Measurements from ENCODE around the gene DLEC1.
"Not testable (repeated sequence)": the region's sequence is repeated elsewhere in the genome, so short reads cannot be mapped to it uniquely, and the experiment has no call there.

The DLEC1 gene

GRCh38 chr3:38157117-38157516 lies 118.1 kb downstream of the DLEC1 start:
- Mint-ChIP-seq H3K27ac (no peak overlapping the region), H3K36me3 (ENCODE audit: low read depth) (no peaks in the 10 kb centered on the region), H3K27me3 (ENCODE audit: low read depth) (no peaks in the 10 kb centered on the region), H3K9me3 (no peaks in the 10 kb centered on the region), H3K4me3 (no peak overlapping the region), H3K4me1 (no peaks in the 10 kb centered on the region)
- no peak for TF ChIP-seq CTCF (IDR thresholded peaks at IDR 0.05; ENCODE audit: unreplicated experiment in 3 of 3)

- Mint-ChIP-seq H3K9me3 (no peaks in the 10 kb centered on the region), H3K27ac (no peak overlapping the region), H3K4me3 (no peak overlapping the region), H3K36me3 (ENCODE audit: low read depth) (no peaks in the 10 kb centered on the region), H3K4me1 (no peaks in the 10 kb centered on the region), H3K27me3 (ENCODE audit: low read depth) (no peaks in the 10 kb centered on the region)
- TF ChIP-seq CTCF (IDR thresholded peaks at IDR 0.05; ENCODE audit: unreplicated experiment in 3 of 3) = no peak
Measured at GRCh38 chr3:38157595-38157994, 118.6 kb downstream of the DLEC1 start.

GRCh38 chr3:38158472-38158871 lies 119.5 kb downstream of the DLEC1 start:
- Mint-ChIP-seq H3K27me3 (ENCODE audit: low read depth) (no peaks in the 10 kb centered on the region), H3K9me3 (no peaks in the 10 kb centered on the region), H3K36me3 (ENCODE audit: low read depth) (no peaks in the 10 kb centered on the region), H3K4me1 (no peaks in the 10 kb centered on the region), H3K4me3 (no peak overlapping the region), H3K27ac (no peak overlapping the region)
- no peak for TF ChIP-seq CTCF (IDR thresholded peaks at IDR 0.05; ENCODE audit: unreplicated experiment in 3 of 3)

- H3K4me1 Mint-ChIP-seq; H3K9me3 Mint-ChIP-seq; H3K36me3 Mint-ChIP-seq (ENCODE audit: low read depth); H3K27me3 Mint-ChIP-seq (ENCODE audit: low read depth); H3K27ac Mint-ChIP-seq; H3K4me3 Mint-ChIP-seq: not testable (repeated sequence)
Measured at GRCh38 chr3:38160704-38161103, 121.7 kb downstream of the DLEC1 start.

- Mint-ChIP-seq H3K27me3 (ENCODE audit: low read depth) (no peaks in the 10 kb centered on the region), H3K9me3 (no peaks in the 10 kb centered on the region), H3K4me1 (peaks cover 21% of the 10 kb centered on the region), H3K36me3 (ENCODE audit: low read depth) (peaks cover 8% of the 10 kb centered on the region), H3K27ac (peak overlapping the region in 2 of 3 experiments; percentile 100), H3K4me3 (peak overlapping the region; percentile 62 to 99 (median 82))
- peak in 1 of 3 experiments; percentile 11 for TF ChIP-seq CTCF (IDR thresholded peaks at IDR 0.05; ENCODE audit: unreplicated experiment in 3 of 3)
Measured at GRCh38 chr3:38163117-38163840, 124.3 kb downstream of the DLEC1 start.

- no peaks in the 10 kb centered on the region for H3K27me3 Mint-ChIP-seq (ENCODE audit: low read depth)
- H3K9me3 Mint-ChIP-seq = no peaks in the 10 kb centered on the region
- peaks cover 8% of the 10 kb centered on the region for H3K36me3 Mint-ChIP-seq (ENCODE audit: low read depth)
- peak overlapping the region; percentile 98 to 99 (median 98) for H3K4me3 Mint-ChIP-seq
- H3K4me1 Mint-ChIP-seq = peaks cover 27% of the 10 kb centered on the region
- peak overlapping the region; percentile 99 to 100 (median 100) for H3K27ac Mint-ChIP-seq
- no peak for TF ChIP-seq CTCF (IDR thresholded peaks at IDR 0.05; ENCODE audit: unreplicated experiment in 3 of 3)
Measured at GRCh38 chr3:38163841-38164642, 125.0 kb downstream of the DLEC1 start.
